ENCODE data around the gene ZNF718. TPM values are rescaled to one million over a fixed set of nuclear protein-coding genes. Genes with fewer than 3 reads are reported as not detected.
"Not testable (repeated sequence)": the region's sequence is repeated elsewhere in the genome, so short reads cannot be mapped to it uniquely, and the experiment has no call there.

The ZNF718 gene
- total RNA-seq, 2 donors from 2014 or later = 6.5 to 7.6 TPM

GRCh38 chr4:114149-114548, 10.2 kb upstream of the ZNF718 start:
- ATAC-seq = no peak
- Histone ChIP-seq H3K9me3 (no peaks in the 10 kb centered on the region), H3K27me3 (no peaks in the 10 kb centered on the region), H3K27ac (no peak overlapping the region), H3K4me3 (no peak overlapping the region), H3K4me1 (no peaks in the 10 kb centered on the region), H3K36me3 (replicated peaks in 1 of 2; ENCODE audit: insufficient read depth in 1 of 2, low read depth in 2 of 2) (no peaks in the 10 kb centered on the region)
- TF ChIP-seq CTCF (IDR thresholded peaks at IDR 0.05) = no peak
- no peak for TF ChIP-seq POLR2A (IDR thresholded peaks at IDR 0.05)
- no peak for DNase-seq
- intact Hi-C loops (cut with DNase I) = no loop called here

GRCh38 chr4:116499-116898, 7.8 kb upstream of the ZNF718 start:
- H3K36me3 ChIP-seq (replicated peaks in 1 of 2; ENCODE audit: insufficient read depth in 1 of 2, low read depth in 2 of 2) = no peaks in the 10 kb centered on the region
- 72 to 88% methylated on average over 1 of the region's 1 CpG for WGBS, 2 donors
- no peaks in the 10 kb centered on the region for H3K4me1 ChIP-seq
- ATAC-seq (no peak), DNase-seq (no peak)
- no peak overlapping the region for H3K27ac ChIP-seq
- H3K9me3 ChIP-seq = no peaks in the 10 kb centered on the region
- no peaks in the 10 kb centered on the region for H3K27me3 ChIP-seq
- no peak overlapping the region for H3K4me3 ChIP-seq
- intact Hi-C loops (cut with DNase I) = no loop called here
- TF ChIP-seq CTCF (IDR thresholded peaks at IDR 0.05) (no peak), POLR2A (IDR thresholded peaks at IDR 0.05) (no peak)

- ATAC-seq (no peak), DNase-seq (no peak)
- TF ChIP-seq POLR2A (IDR thresholded peaks at IDR 0.05) = no peak
- TF ChIP-seq CTCF (IDR thresholded peaks at IDR 0.05) = no peak
- Histone ChIP-seq H3K4me3 (no peak overlapping the region), H3K4me1 (peaks cover 7% of the 10 kb centered on the region), H3K9me3 (peaks cover 0 to 5% (median 0%) of the 10 kb centered on the region in 3 donors), H3K36me3 (replicated peaks in 1 of 2; ENCODE audit: insufficient read depth in 1 of 2, low read depth in 2 of 2) (no peaks in the 10 kb centered on the region), H3K27me3 (no peaks in the 10 kb centered on the region), H3K27ac (no peak overlapping the region)
- intact Hi-C loops (cut with DNase I) = no loop called here
- WGBS, 2 donors = 58 to 77% methylated on average over 5 of the region's 5 CpGs
Observed at GRCh38 chr4:120616-121015, 3.7 kb upstream of the ZNF718 start.

- intact Hi-C loops (cut with DNase I) = no loop called here
- Histone ChIP-seq H3K27ac (no peak overlapping the region), H3K4me1 (peaks cover 16% of the 10 kb centered on the region), H3K4me3 (no peak overlapping the region), H3K27me3 (no peaks in the 10 kb centered on the region), H3K9me3 (peaks cover 0 to 5% (median 0%) of the 10 kb centered on the region in 3 donors), H3K36me3 (replicated peaks in 1 of 2; ENCODE audit: insufficient read depth in 1 of 2, low read depth in 2 of 2) (no peaks in the 10 kb centered on the region)
- DNase-seq (no peak), ATAC-seq (no peak)
- WGBS, 2 donors = 63 to 77% methylated on average over 7 of the region's 7 CpGs
- no peak for TF ChIP-seq POLR2A (IDR thresholded peaks at IDR 0.05)
- no peak for TF ChIP-seq CTCF (IDR thresholded peaks at IDR 0.05)
Observed at GRCh38 chr4:121408-122084, 2.8 kb upstream of the ZNF718 start.

- WGBS, 2 donors = 45 to 52% methylated on average over 10 of the region's 10 CpGs
- H3K9me3 ChIP-seq = peaks cover 0 to 15% (median 0%) of the 10 kb centered on the region in 3 donors
Observed at GRCh38 chr4:123922-124274, 403 bp upstream of the ZNF718 start.

More at GRCh38 chr4:123922-124274, 403 bp upstream of the ZNF718 start:
- H3K27me3 ChIP-seq; H3K4me3 ChIP-seq; ATAC-seq; intact Hi-C loops (cut with DNase I); DNase-seq; H3K36me3 ChIP-seq (replicated peaks in 1 of 2; ENCODE audit: insufficient read depth in 1 of 2, low read depth in 2 of 2): not testable (repeated sequence)
- Histone ChIP-seq H3K27ac (peak overlapping the region; percentile 80 to 93 (median 88)), H3K4me1 (peaks cover 17% of the 10 kb centered on the region)
